PC-9 (cell line): Measurements from ENCODE around the gene MATCAP1.

ENCODE experiments used
- CTCF ChIP-seq: fragments of 200-600 bp; sonication (generic); conservative IDR thresholded peaks from 2 replicates; pipeline ENCODE4 v1.6.1; 2017; ENCODE audit warnings: mixed run types, antibody characterized with exemption, mild to moderate bottlenecking, moderate library complexity
- EZH2 ChIP-seq: fragments of 200-600 bp; sonication (generic); IDR thresholded peaks from 2 replicates; pipeline ENCODE4 v1.8.0; 2017; ENCODE audit warnings: antibody characterized with exemption, low read depth

- TF ChIP-seq CTCF (no peak), EZH2 (no peak)
These were observed 27.5 kb downstream of the MATCAP1 start for GRCh38 chr16:67156143-67156844.
